HEK293 (cell line): ENCODE results near the gene TCEAL8.

Experiments
- CTCF ChIA-PET: fragments of 350-600 bp; formaldehyde crosslinking; extraction: SDS; loops from one replicate; lab custom pipeline; 2021; ENCODE audit warnings: antibody characterized with exemption; lab: Yijun Ruan, JAX
- POLR2A ChIA-PET: fragments of 300-600 bp; formaldehyde crosslinking; extraction: SDS; loops from one replicate; lab custom pipeline; 2020; ENCODE audit warnings: antibody characterized with exemption, inconsistent platforms; lab: Yijun Ruan, JAX
- H3K27ac ChIP-seq: fragments of 200-500 bp; sonication (Bioruptor generic); 2 replicates; pipeline ENCODE4 v1.5.1; 2014; ENCODE audit warnings: low read depth, low read length, control low read depth, inconsistent platforms; ENCODE audit errors: extremely low read depth
- H3K36me3 ChIP-seq, 2 experiments: fragments of 200-500 bp in 1 of 2; sonication (Bioruptor generic) in 1 of 2; 1 replicate in 1 of 2; 2 replicates in 1 of 2; pipeline ENCODE4 v1.5.1; 2014 to 2017; ENCODE audit warnings: inconsistent platforms in 2 of 2, low read length in 2 of 2; ENCODE audit not compliant: control insufficient read depth in 2 of 2, insufficient read depth in 1 of 2
- H3K4me1 ChIP-seq: fragments of 200-500 bp; sonication (Bioruptor generic); 2 replicates; pipeline ENCODE4 v1.5.1; 2014; ENCODE audit warnings: mild to moderate bottlenecking, low read length, inconsistent platforms; ENCODE audit not compliant: control insufficient read depth, insufficient read depth
- H3K4me3 ChIP-seq: 2 replicates; pipeline ENCODE4 v1.5.1; 2011; ENCODE audit warnings: low read depth, mild to moderate bottlenecking, control low read depth, low read length, moderate library complexity
- H3K9me3 ChIP-seq: fragments of 200-500 bp; sonication (Bioruptor generic); 2 replicates; pipeline ENCODE4 v1.5.1; 2014; ENCODE audit warnings: low read depth, low read length, inconsistent platforms; ENCODE audit not compliant: control insufficient read depth, insufficient read depth
- EGR2 ChIP-seq: fragments of 450-650 bp; formaldehyde crosslinking; IDR thresholded peaks from 2 replicates; pipeline ENCODE4 v1.5.1; 2016; ENCODE audit warnings: low read depth, missing biosample characterization, missing genetic modification characterization
- HOXA7 ChIP-seq: sonication (generic); formaldehyde crosslinking; IDR thresholded peaks from 2 replicates; pipeline ENCODE4 v1.8.1; 2022; ENCODE audit warnings: missing genetic modification reagents, borderline replicate concordance
- REPIN1 ChIP-seq: fragments of 450-650 bp; formaldehyde crosslinking; IDR thresholded peaks from 2 replicates; pipeline ENCODE4 v1.5.1; 2017; ENCODE audit warnings: missing biosample characterization, missing genetic modification characterization, low read depth
- ZBTB26 ChIP-seq: fragments of 450-650 bp; formaldehyde crosslinking; optimal IDR thresholded peaks from 2 replicates; pipeline ENCODE3; 2016; ENCODE audit warnings: missing biosample characterization, mild to moderate bottlenecking, missing genetic modification characterization
- ZFP37 ChIP-seq: fragments of 450-650 bp; formaldehyde crosslinking; IDR thresholded peaks from 2 replicates; pipeline ENCODE4 v1.5.1; 2016; ENCODE audit warnings: missing biosample characterization, missing genetic modification characterization
- ZNF138 ChIP-seq: fragments of 450-650 bp; formaldehyde crosslinking; IDR thresholded peaks from 2 replicates; pipeline ENCODE4 v1.5.1; 2016; ENCODE audit warnings: missing biosample characterization, missing genetic modification characterization, borderline replicate concordance
- ZNF174 ChIP-seq: fragments of 450-650 bp; formaldehyde crosslinking; IDR thresholded peaks from 2 replicates; pipeline ENCODE4 v1.5.0; 2017; ENCODE audit warnings: missing biosample characterization, mild to moderate bottlenecking, missing genetic modification characterization
- ZNF175 ChIP-seq: fragments of 450-650 bp; formaldehyde crosslinking; IDR thresholded peaks from 2 replicates; pipeline ENCODE4 v1.5.1; 2016; ENCODE audit warnings: missing biosample characterization, missing genetic modification characterization
- ZNF214 ChIP-seq: fragments of 450-650 bp; formaldehyde crosslinking; IDR thresholded peaks from 2 replicates; pipeline ENCODE4 v1.5.1; 2017; ENCODE audit warnings: missing biosample characterization, mild to moderate bottlenecking, missing genetic modification characterization, borderline replicate concordance
- ZNF221 ChIP-seq: fragments of 450-650 bp; formaldehyde crosslinking; IDR thresholded peaks from 2 replicates; pipeline ENCODE4 v1.5.1; 2017; ENCODE audit warnings: missing biosample characterization, missing genetic modification characterization, borderline replicate concordance
- ZNF23 ChIP-seq: fragments of 450-650 bp; formaldehyde crosslinking; IDR thresholded peaks from 2 replicates; pipeline ENCODE4 v1.5.1; 2016; ENCODE audit warnings: missing biosample characterization, missing genetic modification characterization, borderline replicate concordance
- ZNF280C ChIP-seq: fragments of 450-650 bp; formaldehyde crosslinking; IDR thresholded peaks from 2 replicates; pipeline ENCODE4 v1.5.1; 2016; ENCODE audit warnings: missing biosample characterization, missing genetic modification characterization
- ZNF341 ChIP-seq: fragments of 450-650 bp; formaldehyde crosslinking; IDR thresholded peaks from 2 replicates; pipeline ENCODE4; 2016; ENCODE audit warnings: low read depth, missing biosample characterization, missing genetic modification characterization
- ZNF529 ChIP-seq: fragments of 450-650 bp; formaldehyde crosslinking; IDR thresholded peaks from 2 replicates; pipeline ENCODE4 v1.5.1; 2017; ENCODE audit warnings: missing genetic modification characterization, missing biosample characterization; ENCODE audit not compliant: insufficient replicate concordance
- ZNF530 ChIP-seq: fragments of 450-650 bp; formaldehyde crosslinking; IDR thresholded peaks from 2 replicates; pipeline ENCODE4 v1.5.1; 2016; ENCODE audit warnings: low read depth, missing biosample characterization, missing genetic modification characterization
- ZNF596 ChIP-seq: fragments of 450-650 bp; IDR thresholded peaks from 2 replicates; pipeline ENCODE4 v1.5.0; 2018; ENCODE audit warnings: missing biosample characterization, mild to moderate bottlenecking, missing genetic modification characterization, moderate library complexity
- ZNF701 ChIP-seq: fragments of 450-650 bp; formaldehyde crosslinking; IDR thresholded peaks from 2 replicates; pipeline ENCODE4 v1.5.1; 2016; ENCODE audit warnings: missing biosample characterization, missing genetic modification characterization
- ZNF830 ChIP-seq: fragments of 450-650 bp; IDR thresholded peaks from 2 replicates; pipeline ENCODE4 v1.5.0; 2018; ENCODE audit warnings: missing biosample characterization, missing genetic modification characterization, low read depth, mild to moderate bottlenecking, moderate library complexity
- TF ChIP-seq, protein P1 (sequence below): fragments of 450-650 bp; formaldehyde crosslinking; IDR thresholded peaks from 2 replicates; pipeline ENCODE4 v1.5.1; 2016; ENCODE audit warnings: missing biosample characterization, missing genetic modification characterization, low read depth
- TF ChIP-seq, protein P2 (sequence below): fragments of 450-650 bp; formaldehyde crosslinking; IDR thresholded peaks from 2 replicates; pipeline ENCODE4 v1.5.1; 2016; ENCODE audit warnings: missing biosample characterization, missing genetic modification characterization

The TCEAL8 gene

DNA sequence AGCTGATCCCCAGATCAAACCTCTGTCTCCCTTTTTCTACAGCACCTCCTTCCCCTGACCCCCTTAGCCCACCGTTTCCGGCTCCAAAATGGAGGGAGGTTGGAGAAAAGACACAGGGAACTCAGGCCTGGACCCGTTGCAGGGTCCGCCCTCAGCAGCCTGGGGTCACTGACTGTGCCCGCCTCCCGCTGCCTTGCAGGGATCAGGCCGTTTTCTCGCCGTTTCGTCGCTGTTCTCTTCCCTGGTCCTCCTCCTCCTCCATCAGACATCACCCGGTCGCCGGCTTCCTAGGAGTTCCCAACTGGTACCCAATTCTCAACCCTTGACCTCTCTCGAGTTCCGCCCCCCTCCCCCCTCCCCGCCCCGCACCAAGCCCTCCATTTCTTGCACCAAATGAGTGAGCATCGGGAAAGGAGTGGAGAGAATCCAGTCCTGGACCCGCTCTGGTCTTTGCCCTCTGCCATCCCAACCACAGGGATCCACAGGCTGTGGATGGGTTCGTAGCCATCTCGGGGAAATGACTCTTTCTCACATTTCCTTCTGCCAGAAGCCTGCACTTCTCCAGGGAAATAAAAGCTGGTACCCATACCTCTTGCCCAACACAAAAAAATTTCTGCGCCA, 21.1 kb upstream of the TCEAL8 start:
- Histone ChIP-seq H3K36me3 (no peaks in the 10 kb centered on the region), H3K27ac (no peak overlapping the region), H3K4me3 (no peak overlapping the region), H3K9me3 (no peaks in the 10 kb centered on the region; the same call in 1 of the 2 replicates), H3K4me1 (no peaks in the 10 kb centered on the region)
- CTCF ChIA-PET = no interaction called here
- POLR2A ChIA-PET = no interaction called here
- TF ChIP-seq ZFP37 (tag by site-specific recombination) = no peak
- no peak for TF ChIP-seq ZNF529 (tag by site-specific recombination)
- no peak for TF ChIP-seq ZNF830 (tag by site-specific recombination)
- TF ChIP-seq EGR2 (tag by site-specific recombination) = no peak
- no peak for TF ChIP-seq HOXA7 (CRISPR knock-in tag)
- no peak for TF ChIP-seq ZNF138 (tag by site-specific recombination)
- no peak for TF ChIP-seq ZBTB26
- TF ChIP-seq, protein P1, sequence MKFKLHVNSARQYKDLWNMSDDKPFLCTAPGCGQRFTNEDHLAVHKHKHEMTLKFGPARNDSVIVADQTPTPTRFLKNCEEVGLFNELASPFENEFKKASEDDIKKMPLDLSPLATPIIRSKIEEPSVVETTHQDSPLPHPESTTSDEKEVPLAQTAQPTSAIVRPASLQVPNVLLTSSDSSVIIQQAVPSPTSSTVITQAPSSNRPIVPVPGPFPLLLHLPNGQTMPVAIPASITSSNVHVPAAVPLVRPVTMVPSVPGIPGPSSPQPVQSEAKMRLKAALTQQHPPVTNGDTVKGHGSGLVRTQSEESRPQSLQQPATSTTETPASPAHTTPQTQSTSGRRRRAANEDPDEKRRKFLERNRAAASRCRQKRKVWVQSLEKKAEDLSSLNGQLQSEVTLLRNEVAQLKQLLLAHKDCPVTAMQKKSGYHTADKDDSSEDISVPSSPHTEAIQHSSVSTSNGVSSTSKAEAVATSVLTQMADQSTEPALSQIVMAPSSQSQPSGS = no peak
- no peak for TF ChIP-seq ZNF221 (tag by site-specific recombination)
- TF ChIP-seq ZNF701 (tag by site-specific recombination) = no peak
- no peak for TF ChIP-seq REPIN1 (tag by site-specific recombination)
- TF ChIP-seq ZNF23 (tag by site-specific recombination) = no peak
- no peak for TF ChIP-seq ZNF341 (tag by site-specific recombination)
- no peak for TF ChIP-seq ZNF174 (tag by site-specific recombination)
- no peak for TF ChIP-seq ZNF280C (tag by site-specific recombination)
- TF ChIP-seq, protein P2, sequence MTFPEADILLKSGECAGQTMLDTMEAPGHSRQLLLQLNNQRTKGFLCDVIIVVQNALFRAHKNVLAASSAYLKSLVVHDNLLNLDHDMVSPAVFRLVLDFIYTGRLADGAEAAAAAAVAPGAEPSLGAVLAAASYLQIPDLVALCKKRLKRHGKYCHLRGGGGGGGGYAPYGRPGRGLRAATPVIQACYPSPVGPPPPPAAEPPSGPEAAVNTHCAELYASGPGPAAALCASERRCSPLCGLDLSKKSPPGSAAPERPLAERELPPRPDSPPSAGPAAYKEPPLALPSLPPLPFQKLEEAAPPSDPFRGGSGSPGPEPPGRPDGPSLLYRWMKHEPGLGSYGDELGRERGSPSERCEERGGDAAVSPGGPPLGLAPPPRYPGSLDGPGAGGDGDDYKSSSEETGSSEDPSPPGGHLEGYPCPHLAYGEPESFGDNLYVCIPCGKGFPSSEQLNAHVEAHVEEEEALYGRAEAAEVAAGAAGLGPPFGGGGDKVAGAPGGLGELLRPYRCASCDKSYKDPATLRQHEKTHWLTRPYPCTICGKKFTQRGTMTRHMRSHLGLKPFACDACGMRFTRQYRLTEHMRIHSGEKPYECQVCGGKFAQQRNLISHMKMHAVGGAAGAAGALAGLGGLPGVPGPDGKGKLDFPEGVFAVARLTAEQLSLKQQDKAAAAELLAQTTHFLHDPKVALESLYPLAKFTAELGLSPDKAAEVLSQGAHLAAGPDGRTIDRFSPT = no peak
- TF ChIP-seq ZNF596 = no peak
- TF ChIP-seq ZNF530 = no peak
- no peak for TF ChIP-seq ZNF175
- TF ChIP-seq ZNF214 (tag by site-specific recombination) = no peak
